GM12892 (cell line): ENCODE measurements around the gene SYNGAP1.

Experiments used
- POLR2A ChIP-seq: IDR thresholded peaks from 2 replicates; pipeline ENCODE4 v1.6.1; 2011; ENCODE audit warnings: low read depth, low read length, control low read depth
- POLR2AphosphoS5 ChIP-seq: IDR thresholded peaks from 2 replicates; pipeline ENCODE4 v1.6.1; 2011; ENCODE audit warnings: low read depth, low read length, control low read depth

DNA sequence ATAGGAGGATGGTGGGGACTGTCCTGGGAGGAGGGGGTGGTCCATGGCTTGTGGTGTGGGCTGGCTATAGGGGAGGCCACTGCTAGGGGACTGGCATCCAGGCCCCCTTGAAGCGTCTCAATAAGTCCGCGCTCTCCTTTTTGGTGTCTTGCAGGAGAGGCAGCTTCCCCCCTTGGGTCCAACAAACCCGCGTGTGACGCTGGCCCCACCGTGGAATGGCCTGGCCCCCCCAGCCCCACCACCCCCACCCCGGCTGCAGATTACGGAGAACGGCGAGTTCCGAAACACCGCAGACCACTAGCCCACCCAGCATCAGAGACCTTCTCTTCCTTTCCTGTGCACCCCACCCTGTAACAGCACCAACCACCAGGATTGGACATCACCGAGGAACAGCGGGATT lies 31.7 kb downstream of the SYNGAP1 start:
- TF ChIP-seq POLR2AphosphoS5 = no peak
- TF ChIP-seq POLR2A = no peak
